Activated T-helper 17 cell treated with anti-CD3 and anti-CD28 coated beads, Interleukin-2, amount 50 U/mL, for 72 hours (primary cell): Measurements from ENCODE around the gene SERINC4. TPM values are rescaled to one million over a fixed set of nuclear protein-coding genes. Genes with fewer than 3 reads are reported as not detected.
"Not testable (repeated sequence)": the region's sequence is repeated elsewhere in the genome, so short reads cannot be mapped to it uniquely, and the experiment has no call there.

Experiments
- ATAC-seq: fragments of 150-1000 bp; cut with Tn5 transposase; replicated peaks from 2 replicates; pipeline ENCODE4 v1.10.0; 2021; ENCODE audit warnings: mild to moderate bottlenecking, moderate library complexity
- H3K27ac Mint-ChIP-seq: one replicate; pipeline ENCODE4 v1.8.0; 2022; ENCODE audit warnings: mixed read lengths
- H3K27me3 Mint-ChIP-seq: one replicate; pipeline ENCODE4 v1.8.0; 2022; ENCODE audit warnings: mixed read lengths
- H3K36me3 Mint-ChIP-seq: one replicate; pipeline ENCODE4 v1.8.0; 2022; ENCODE audit warnings: low read depth, mild to moderate bottlenecking, mixed read lengths
- H3K4me1 Mint-ChIP-seq: one replicate; pipeline ENCODE4 v1.8.0; 2022; ENCODE audit warnings: mixed read lengths
- H3K4me3 Mint-ChIP-seq: one replicate; pipeline ENCODE4 v1.8.0; 2022; ENCODE audit warnings: mild to moderate bottlenecking, mixed read lengths
- H3K9me3 Mint-ChIP-seq: one replicate; pipeline ENCODE4 v1.8.0; 2022; ENCODE audit warnings: mixed read lengths
- total RNA-seq, 2 donors: library from RNA; stranded (reverse); gene quantifications; one replicate each; pipeline ENCODE4 v1.2.3, GENCODE V29; 2022

The SERINC4 gene
- total RNA-seq: under 1 TPM; 0.17 to 0.24 TPM

GRCh38 chr15:43799945-43800285 is at the start of gene SERINC4:
SERINC4 (minus strand) TSS chr15:43800220; CDS start chr15:43799986, 234 bp downstream.
- H3K9me3 Mint-ChIP-seq: no peaks in the 10 kb centered on the region
- no peak for ATAC-seq
- peaks cover 36% of the 10 kb centered on the region for H3K4me1 Mint-ChIP-seq
- peak within 1 kb of the TSS; percentile 95 for H3K27ac Mint-ChIP-seq
- peaks cover 100% of the 10 kb centered on the region for H3K36me3 Mint-ChIP-seq
- H3K27me3 Mint-ChIP-seq: no peaks in the 10 kb centered on the region
- peak within 1 kb of the TSS; percentile 96 for H3K4me3 Mint-ChIP-seq

DNA sequence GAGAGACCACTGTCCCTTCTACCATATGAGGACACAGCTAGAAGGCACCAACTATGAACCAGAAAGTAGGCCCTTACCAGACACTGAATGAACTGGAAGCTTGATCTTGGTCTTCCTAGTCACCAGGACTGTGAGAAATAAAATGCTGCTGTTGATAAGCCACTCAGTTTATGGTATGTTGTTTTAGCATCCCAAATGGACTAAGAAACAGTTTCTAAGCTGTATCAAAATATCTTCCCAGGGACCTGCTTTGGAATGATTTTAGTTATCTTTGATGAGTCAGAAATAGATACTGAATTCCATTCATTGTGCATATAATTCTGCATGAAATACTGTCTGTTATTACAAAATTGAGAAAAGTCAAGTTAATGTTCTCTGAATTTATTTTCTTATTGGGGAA is 45.4 kb upstream of the SERINC4 start:
- no peaks in the 10 kb centered on the region for H3K9me3 Mint-ChIP-seq
- no peak overlapping the region for H3K27ac Mint-ChIP-seq
- H3K4me1 Mint-ChIP-seq: peaks cover 6% of the 10 kb centered on the region
- H3K27me3 Mint-ChIP-seq: no peaks in the 10 kb centered on the region
- H3K36me3 Mint-ChIP-seq: peaks cover 97% of the 10 kb centered on the region
- ATAC-seq: no peak
- no peak overlapping the region for H3K4me3 Mint-ChIP-seq

DNA sequence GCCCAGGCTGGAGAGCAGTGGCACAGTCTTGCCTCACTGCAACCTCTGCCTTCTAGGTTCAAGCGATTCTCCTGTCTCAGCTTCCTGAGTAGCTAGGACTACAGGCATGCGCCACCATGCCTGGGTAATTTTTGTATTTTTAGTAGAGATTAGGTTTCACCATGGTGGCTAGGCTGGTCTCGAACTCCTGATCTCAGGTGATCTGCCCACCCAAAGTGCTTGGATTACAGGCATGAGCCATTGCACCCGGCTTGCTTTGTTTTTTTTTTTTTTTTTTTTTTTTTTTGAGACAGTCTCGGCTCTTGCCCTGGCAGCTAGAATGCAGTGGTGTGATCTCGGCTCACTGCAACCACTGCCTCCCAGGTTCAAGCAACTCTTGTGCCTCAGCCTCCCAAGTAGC is 32.5 kb upstream of the SERINC4 start:
- not testable (repeated sequence) for H3K27me3 Mint-ChIP-seq, ATAC-seq, H3K4me1 Mint-ChIP-seq, H3K9me3 Mint-ChIP-seq, H3K27ac Mint-ChIP-seq
- peaks cover 100% of the 10 kb centered on the region for H3K36me3 Mint-ChIP-seq
- peak overlapping the region; percentile 98 for H3K4me3 Mint-ChIP-seq

DNA sequence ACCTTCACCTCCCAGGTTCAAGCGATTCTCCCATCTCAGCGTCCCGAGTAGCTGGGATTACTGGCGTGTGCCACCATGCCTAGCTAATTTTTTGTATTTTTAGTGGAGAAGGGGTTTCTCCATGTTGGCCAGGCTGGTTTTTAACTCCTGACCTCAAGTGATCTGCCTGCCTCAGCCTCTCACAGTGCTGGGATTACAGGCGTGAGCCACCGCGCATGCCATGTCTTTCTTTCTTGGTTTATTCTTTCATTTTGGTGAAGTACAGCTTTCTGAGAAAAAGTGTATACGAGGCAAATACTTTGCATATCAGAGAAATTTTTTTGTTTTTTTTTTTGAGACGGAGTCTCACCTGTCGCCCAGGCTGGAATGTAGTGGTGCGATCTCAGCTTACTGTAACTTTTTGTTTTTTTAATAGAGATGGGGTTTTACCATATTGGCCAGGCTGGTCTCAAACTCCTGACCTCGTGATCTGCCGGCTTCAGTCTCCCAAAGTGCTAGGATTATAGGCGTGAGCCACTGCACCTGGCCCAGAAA is 31.6 kb upstream of the SERINC4 start:
- not testable (repeated sequence) for ATAC-seq

GRCh38 chr15:43830691-43831275 is 30.8 kb upstream of the SERINC4 start:
- Mint-ChIP-seq H3K36me3 (peaks cover 92% of the 10 kb centered on the region), H3K4me3 (peak overlapping the region; percentile 98), H3K27ac (peak overlapping the region; percentile 65)
- H3K9me3 Mint-ChIP-seq, H3K4me1 Mint-ChIP-seq, H3K27me3 Mint-ChIP-seq, ATAC-seq: not testable (repeated sequence)

More for the DNA sequence above, 31.6 kb upstream of the SERINC4 start:
- H3K9me3 Mint-ChIP-seq, H3K27ac Mint-ChIP-seq, H3K27me3 Mint-ChIP-seq, H3K4me1 Mint-ChIP-seq: not testable (repeated sequence)
- peak overlapping the region; percentile 98 for H3K4me3 Mint-ChIP-seq
- H3K36me3 Mint-ChIP-seq: peaks cover 100% of the 10 kb centered on the region

- peak overlapping the region; percentile 65 for H3K27ac Mint-ChIP-seq
- not testable (repeated sequence) for H3K4me1 Mint-ChIP-seq
Measured at GRCh38 chr15:43829951-43830540, 30.0 kb upstream of the SERINC4 start.

DNA sequence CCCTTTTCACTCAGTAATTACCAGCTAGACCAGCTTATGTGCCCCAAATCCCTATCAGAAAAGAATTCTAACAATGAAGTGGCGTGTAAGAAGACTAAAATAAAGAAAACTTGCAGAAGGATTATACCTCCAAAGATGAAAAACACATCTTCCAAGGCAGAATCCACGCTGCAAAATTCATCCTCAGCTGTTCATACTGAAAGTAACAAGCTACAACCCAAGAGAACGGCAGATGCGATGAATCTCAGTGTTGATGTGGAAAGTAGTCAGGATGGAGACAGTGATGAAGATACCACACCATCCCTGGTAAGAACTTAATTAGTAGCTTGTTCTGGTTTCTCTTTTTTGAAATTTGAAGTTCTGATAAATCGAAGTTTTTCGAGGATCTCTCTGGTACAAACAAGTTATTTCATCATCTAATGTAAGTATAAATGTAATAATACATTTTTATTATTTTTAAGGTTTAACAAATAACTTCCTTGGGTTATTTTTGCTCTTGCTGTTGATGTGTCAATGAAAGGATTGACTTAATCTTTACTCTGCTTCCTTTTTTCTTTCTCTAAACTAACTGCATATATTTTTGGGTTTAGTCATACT is 28.1 kb upstream of the SERINC4 start:
- no peaks in the 10 kb centered on the region for H3K27me3 Mint-ChIP-seq
- H3K9me3 Mint-ChIP-seq: no peaks in the 10 kb centered on the region
- peaks cover 15% of the 10 kb centered on the region for H3K4me1 Mint-ChIP-seq
- H3K27ac Mint-ChIP-seq: peak overlapping the region; percentile 81
- peaks cover 81% of the 10 kb centered on the region for H3K36me3 Mint-ChIP-seq
- ATAC-seq: peak; percentile 42
- H3K4me3 Mint-ChIP-seq: peak overlapping the region; percentile 98

More at GRCh38 chr15:43829951-43830540, 30.0 kb upstream of the SERINC4 start:
- not testable (repeated sequence) for H3K27me3 Mint-ChIP-seq, ATAC-seq, H3K9me3 Mint-ChIP-seq
- peak overlapping the region; percentile 98 for H3K4me3 Mint-ChIP-seq
- H3K36me3 Mint-ChIP-seq: peaks cover 84% of the 10 kb centered on the region

- Mint-ChIP-seq H3K27ac (peak within 1 kb of the TSS; percentile 81), H3K36me3 (peaks cover 81% of the 10 kb centered on the region), H3K27me3 (no peaks in the 10 kb centered on the region), H3K4me1 (peaks cover 16% of the 10 kb centered on the region), H3K4me3 (peak within 1 kb of the TSS; percentile 98), H3K9me3 (no peaks in the 10 kb centered on the region)
- ATAC-seq: peak; percentile 75
Measured at GRCh38 chr15:43826508-43827341, 26.7 kb upstream of the SERINC4 start, which contains the start of gene WDR76. WDR76 (plus strand) TSS chr15:43827002; CDS start chr15:43827033, 31 bp downstream.

GRCh38 chr15:43826029-43826507 is 26.0 kb upstream of the SERINC4 start:
- no peaks in the 10 kb centered on the region for H3K9me3 Mint-ChIP-seq
- no peak for ATAC-seq
- peak overlapping the region; percentile 98 for H3K4me3 Mint-ChIP-seq
- no peaks in the 10 kb centered on the region for H3K27me3 Mint-ChIP-seq
- peak overlapping the region; percentile 81 for H3K27ac Mint-ChIP-seq
- H3K36me3 Mint-ChIP-seq: peaks cover 81% of the 10 kb centered on the region
- peaks cover 22% of the 10 kb centered on the region for H3K4me1 Mint-ChIP-seq

DNA sequence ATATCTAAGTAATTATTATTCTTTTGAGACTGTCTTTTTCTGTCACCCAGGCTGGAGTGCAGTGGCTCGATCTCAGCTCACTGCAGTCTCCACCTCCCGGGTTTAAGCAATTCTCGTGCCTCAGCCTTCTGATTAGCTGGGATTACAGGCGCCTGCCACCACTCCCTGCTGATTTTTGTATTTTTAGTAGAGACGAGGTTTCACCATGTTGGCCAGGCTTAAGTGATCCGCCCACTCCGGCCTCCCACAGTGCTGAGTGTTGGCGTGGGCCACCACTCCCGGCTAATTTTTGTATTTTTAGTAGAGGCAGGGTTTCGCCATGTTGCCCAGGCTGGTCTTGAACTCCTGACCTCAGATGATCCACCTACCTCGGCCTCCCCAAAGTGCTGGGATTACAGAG is 25.3 kb upstream of the SERINC4 start:
- not testable (repeated sequence) for H3K9me3 Mint-ChIP-seq, H3K27me3 Mint-ChIP-seq, ATAC-seq
- peak overlapping the region; percentile 38 for H3K27ac Mint-ChIP-seq
- H3K36me3 Mint-ChIP-seq: peaks cover 79% of the 10 kb centered on the region
- H3K4me1 Mint-ChIP-seq: peaks cover 22% of the 10 kb centered on the region
- H3K4me3 Mint-ChIP-seq: peak overlapping the region; percentile 98

- peaks cover 79% of the 10 kb centered on the region for H3K36me3 Mint-ChIP-seq
- H3K4me1 Mint-ChIP-seq: peaks cover 22% of the 10 kb centered on the region
- peak within 1 kb of the TSS; percentile 95 for H3K27ac Mint-ChIP-seq
- H3K4me3 Mint-ChIP-seq: peak within 1 kb of the TSS; percentile 98
- H3K27me3 Mint-ChIP-seq: no peaks in the 10 kb centered on the region
- H3K9me3 Mint-ChIP-seq: no peaks in the 10 kb centered on the region
- ATAC-seq: peak; percentile 82
Measured at GRCh38 chr15:43824302-43825246, 24.6 kb upstream of the SERINC4 start, which contains the start of gene MFAP1. MFAP1 (minus strand) TSS chr15:43824690; CDS start chr15:43824569, 121 bp downstream.

DNA sequence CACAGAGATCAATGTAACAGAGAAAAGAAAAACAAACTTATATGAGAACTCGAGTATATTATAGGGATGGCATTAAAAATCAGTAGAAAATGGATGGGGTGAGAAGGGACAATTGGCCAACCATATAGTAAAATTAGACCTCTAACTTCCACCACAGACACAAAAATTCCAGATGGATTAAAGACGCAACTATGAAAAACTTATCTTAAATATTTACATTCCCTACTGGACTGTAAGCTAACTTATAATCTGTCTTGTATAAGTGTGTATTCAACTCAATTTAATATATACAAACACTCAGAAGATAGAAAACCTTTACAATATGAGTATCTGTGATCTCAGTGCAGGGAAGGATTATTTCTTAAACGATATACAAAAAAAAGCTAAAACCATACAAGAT is 21.5 kb upstream of the SERINC4 start:
- Mint-ChIP-seq H3K27ac (peak overlapping the region; percentile 0), H3K9me3 (no peaks in the 10 kb centered on the region), H3K4me1 (peaks cover 17% of the 10 kb centered on the region), H3K4me3 (peak overlapping the region; percentile 98), H3K36me3 (peaks cover 78% of the 10 kb centered on the region), H3K27me3 (no peaks in the 10 kb centered on the region)
- no peak for ATAC-seq

- peaks cover 98% of the 10 kb centered on the region for H3K36me3 Mint-ChIP-seq
- ATAC-seq, H3K27ac Mint-ChIP-seq, H3K4me3 Mint-ChIP-seq, H3K9me3 Mint-ChIP-seq, H3K27me3 Mint-ChIP-seq: not testable (repeated sequence)
- H3K4me1 Mint-ChIP-seq: peaks cover 17% of the 10 kb centered on the region
Measured at GRCh38 chr15:43815064-43815463, 15.0 kb upstream of the SERINC4 start.
